Activated naive CD4-positive, alpha-beta T cell treated with anti-CD3 and anti-CD28 coated beads, Interleukin-2, amount 50 U/mL, for 72 hours (primary cell): ENCODE measurements around the gene DMKN. TPM values are rescaled to one million over a fixed set of nuclear protein-coding genes. Genes with fewer than 3 reads are reported as not detected.

Experiments
- ATAC-seq, 2 donors: fragments of 150-1000 bp; cut with Tn5 transposase; 2 replicates each; pipeline ENCODE4 v1.10.0; 2021; ENCODE audit warnings: mild to moderate bottlenecking in 2 of 2, moderate library complexity in 2 of 2
- DNase-seq, 2 donors: peaks; one replicate each; pipeline ENCODE4 v3.0.0; 2021 to 2022; ENCODE audit warnings: low spot score in 2 of 2
- H3K27ac Mint-ChIP-seq, 2 donors: one replicate each; pipeline ENCODE4 v1.8.0; 2022; ENCODE audit warnings: mild to moderate bottlenecking in 2 of 2, mixed read lengths in 2 of 2
- H3K36me3 Mint-ChIP-seq, 2 donors: one replicate each; pipeline ENCODE4 v1.8.0; 2022; ENCODE audit warnings: mixed read lengths in 2 of 2
- H3K9me3 Mint-ChIP-seq, 2 donors: one replicate each; pipeline ENCODE4 v1.8.0; 2022; ENCODE audit warnings: mixed read lengths in 2 of 2
- total RNA-seq, 2 donors: library from RNA; stranded (reverse); gene quantifications; one replicate each; pipeline ENCODE4 v1.2.3, GENCODE V29; 2022

DMKN gene
- total RNA-seq, 2 donors from 2014 or later: 0.46 to 3.6 TPM

GRCh38 chr19:35534803-35535480 is 21.5 kb upstream of the DMKN start:
- DNase-seq: no peak
- no peaks in the 10 kb centered on the region for H3K36me3 Mint-ChIP-seq
- H3K9me3 Mint-ChIP-seq: no peaks in the 10 kb centered on the region
- H3K27ac Mint-ChIP-seq: no peak overlapping the region
- ATAC-seq: peak in 1 of 2 donors; percentile 24

DNA sequence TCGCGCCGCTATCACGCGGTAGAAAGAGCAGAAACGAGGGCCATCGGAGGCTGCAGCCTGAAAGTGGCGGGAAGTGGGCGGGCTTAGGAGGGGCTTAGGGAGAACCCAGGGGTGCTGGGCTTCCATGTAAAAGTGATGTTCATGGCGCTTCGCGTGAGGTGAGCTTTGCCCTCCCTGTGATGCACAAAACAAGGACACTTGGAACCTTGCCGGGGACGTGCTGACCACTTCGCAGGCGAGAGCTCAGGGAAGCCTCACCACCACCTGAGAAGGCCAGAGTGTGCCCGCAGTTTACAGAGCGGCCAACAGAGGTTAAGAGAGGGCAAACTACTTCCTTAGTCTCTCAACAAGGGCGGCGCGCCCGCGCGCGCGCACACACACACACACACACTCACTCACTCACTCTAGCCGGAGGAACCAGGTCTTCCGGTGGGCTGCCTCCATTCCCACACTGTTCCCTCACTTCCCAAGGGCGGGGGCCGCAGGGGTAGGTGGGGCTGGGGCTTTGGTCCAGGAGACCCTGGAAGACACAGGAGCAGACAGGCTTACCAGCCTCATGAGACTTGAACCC is 20.5 kb upstream of the DMKN start:
- ATAC-seq (peak; percentile 75 to 82), DNase-seq (peak in 1 of 2 donors; percentile 36)
- H3K27ac Mint-ChIP-seq: peak overlapping the region in 1 of 2 donors; percentile 42
- no peaks in the 10 kb centered on the region for H3K9me3 Mint-ChIP-seq
- H3K36me3 Mint-ChIP-seq: no peaks in the 10 kb centered on the region

GRCh38 chr19:35533201-35533821 is 19.9 kb upstream of the DMKN start, which contains the start of gene GAPDHS:
GAPDHS (plus strand) TSS chr19:35533456; CDS start chr19:35533528, 72 bp downstream.
- H3K27ac Mint-ChIP-seq: peak within 1 kb of the TSS in 1 of 2 donors; percentile 42

GRCh38 chr19:35531291-35531690 is 17.8 kb upstream of the DMKN start:
- DNase-seq: no peak
- Mint-ChIP-seq H3K27ac (peak overlapping the region in 1 of 2 donors; percentile 70), H3K9me3 (no peaks in the 10 kb centered on the region), H3K36me3 (no peaks in the 10 kb centered on the region)
- no peak for ATAC-seq

More at GRCh38 chr19:35533201-35533821, 19.9 kb upstream of the DMKN start, which contains the start of gene GAPDHS:
- DNase-seq (no peak), ATAC-seq (peak; percentile 12 to 13)
- H3K36me3 Mint-ChIP-seq: no peaks in the 10 kb centered on the region
- no peaks in the 10 kb centered on the region for H3K9me3 Mint-ChIP-seq

DNA sequence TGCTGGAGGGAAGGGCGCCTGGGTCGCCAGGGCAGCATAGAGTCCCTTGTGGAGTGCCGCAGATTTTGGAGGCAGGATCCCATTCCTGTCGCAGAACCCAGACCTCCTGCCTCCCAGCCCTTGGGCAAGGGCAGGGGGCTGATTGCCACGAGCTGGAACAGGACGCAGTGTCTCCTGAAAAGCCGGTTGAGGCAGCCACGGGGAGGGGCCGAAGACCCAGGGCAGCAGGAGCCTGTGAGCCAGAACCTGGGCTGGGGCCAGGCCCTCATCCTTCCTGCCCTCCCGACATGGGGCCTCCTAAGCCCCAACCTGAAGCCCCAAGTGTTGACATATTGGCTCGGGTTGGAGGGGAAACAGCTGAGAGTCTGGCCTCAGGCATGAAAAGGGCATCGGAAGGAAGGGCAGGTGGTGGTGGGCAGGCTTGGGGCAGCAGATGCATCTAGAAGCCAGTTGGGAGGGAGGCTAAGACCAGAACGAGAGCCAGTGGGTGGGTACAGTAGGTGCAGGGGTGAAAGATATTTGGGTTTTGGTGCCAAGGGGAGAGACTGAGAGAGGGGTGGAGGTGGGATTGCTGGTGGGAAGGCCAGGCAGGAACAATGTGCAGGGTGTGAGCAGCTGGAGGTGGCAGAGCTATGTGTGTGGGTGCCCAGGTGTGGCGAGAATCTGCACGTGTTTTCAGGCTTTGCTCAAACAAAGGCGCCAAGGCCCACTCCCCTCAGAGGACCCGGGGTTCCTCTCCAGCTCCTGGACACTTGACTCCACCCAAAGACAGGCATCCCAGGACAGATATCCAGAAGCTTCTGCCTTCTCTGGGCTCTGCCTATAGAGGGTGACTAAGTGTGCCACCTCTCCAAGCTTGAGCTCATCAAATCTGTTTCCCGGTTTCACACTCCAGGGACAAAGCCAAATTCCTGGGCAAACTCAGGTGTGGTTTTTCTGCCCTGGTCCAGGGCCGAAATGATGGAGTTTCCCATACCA is 16.1 kb upstream of the DMKN start:
- DNase-seq (no peak), ATAC-seq (no peak)
- Mint-ChIP-seq H3K27ac (no peak overlapping the region), H3K36me3 (no peaks in the 10 kb centered on the region), H3K9me3 (no peaks in the 10 kb centered on the region)

GRCh38 chr19:35528218-35529038 is 15.0 kb upstream of the DMKN start, which contains the start of gene SBSN:
SBSN (minus strand) TSS chr19:35528311; CDS start chr19:35528281, 30 bp downstream.
- no peak for ATAC-seq

DNA sequence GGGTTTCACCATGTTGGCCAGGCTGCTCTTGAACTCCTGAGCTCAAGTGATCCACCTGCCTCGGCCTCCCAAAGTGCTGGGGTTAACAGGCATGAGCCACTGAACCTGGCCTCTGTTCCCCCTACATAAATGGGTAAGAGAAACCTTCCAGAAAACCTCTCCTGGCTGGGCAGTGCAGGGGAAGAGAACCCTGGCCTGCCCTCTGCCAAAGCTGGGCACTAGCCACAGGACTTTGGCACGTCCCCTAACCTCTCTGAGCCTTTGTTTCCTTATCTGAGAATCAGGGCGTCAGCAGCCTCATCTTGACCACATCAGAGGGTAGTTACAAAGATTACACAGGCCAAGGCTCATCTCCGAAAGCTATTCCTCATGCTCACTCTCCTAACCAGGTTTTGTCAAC is 12.4 kb upstream of the DMKN start:
- H3K9me3 Mint-ChIP-seq: no peaks in the 10 kb centered on the region
- H3K27ac Mint-ChIP-seq: no peak overlapping the region
- ATAC-seq (no peak), DNase-seq (no peak)
- no peaks in the 10 kb centered on the region for H3K36me3 Mint-ChIP-seq

More at GRCh38 chr19:35528218-35529038, 15.0 kb upstream of the DMKN start, which contains the start of gene SBSN:
- H3K27ac Mint-ChIP-seq: peak within 1 kb of the TSS; percentile 3 to 17
- no peak for DNase-seq
- no peaks in the 10 kb centered on the region for H3K36me3 Mint-ChIP-seq
- no peaks in the 10 kb centered on the region for H3K9me3 Mint-ChIP-seq

GRCh38 chr19:35524181-35524837 is 10.9 kb upstream of the DMKN start:
- DNase-seq: no peak
- no peak for ATAC-seq
- H3K9me3 Mint-ChIP-seq: no peaks in the 10 kb centered on the region
- H3K27ac Mint-ChIP-seq: no peak overlapping the region
- no peaks in the 10 kb centered on the region for H3K36me3 Mint-ChIP-seq

DNA sequence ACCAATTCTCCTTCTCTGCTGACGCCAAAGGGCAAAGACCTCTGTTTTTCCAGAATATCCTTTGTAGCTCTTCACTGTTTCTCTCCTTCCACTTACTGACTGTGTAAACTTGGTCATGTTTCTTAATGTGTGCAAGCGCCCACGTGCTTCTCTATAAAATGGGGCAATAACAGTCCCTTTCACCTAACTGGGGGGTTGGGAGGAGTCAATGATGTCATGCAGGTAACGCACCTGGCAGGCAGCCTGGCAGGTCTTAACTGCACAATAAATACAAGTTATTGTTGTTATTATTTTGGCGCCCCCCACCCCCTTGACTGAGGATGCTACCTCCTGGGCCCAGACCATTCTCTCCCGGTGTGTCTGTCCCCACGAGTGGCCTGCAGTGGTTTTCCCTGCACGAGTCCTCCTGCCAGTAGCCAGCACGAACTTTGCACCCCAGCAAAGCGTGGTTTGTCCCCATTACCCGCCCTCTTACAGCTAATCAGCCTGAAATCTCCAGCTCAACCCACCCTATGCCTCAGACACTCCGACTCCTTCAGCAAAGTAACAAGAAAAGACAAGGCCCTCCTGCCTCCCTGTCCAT is 9.4 kb upstream of the DMKN start:
- DNase-seq: no peak
- no peak for ATAC-seq
- Mint-ChIP-seq H3K36me3 (no peaks in the 10 kb centered on the region), H3K27ac (no peak overlapping the region), H3K9me3 (no peaks in the 10 kb centered on the region)

DNA sequence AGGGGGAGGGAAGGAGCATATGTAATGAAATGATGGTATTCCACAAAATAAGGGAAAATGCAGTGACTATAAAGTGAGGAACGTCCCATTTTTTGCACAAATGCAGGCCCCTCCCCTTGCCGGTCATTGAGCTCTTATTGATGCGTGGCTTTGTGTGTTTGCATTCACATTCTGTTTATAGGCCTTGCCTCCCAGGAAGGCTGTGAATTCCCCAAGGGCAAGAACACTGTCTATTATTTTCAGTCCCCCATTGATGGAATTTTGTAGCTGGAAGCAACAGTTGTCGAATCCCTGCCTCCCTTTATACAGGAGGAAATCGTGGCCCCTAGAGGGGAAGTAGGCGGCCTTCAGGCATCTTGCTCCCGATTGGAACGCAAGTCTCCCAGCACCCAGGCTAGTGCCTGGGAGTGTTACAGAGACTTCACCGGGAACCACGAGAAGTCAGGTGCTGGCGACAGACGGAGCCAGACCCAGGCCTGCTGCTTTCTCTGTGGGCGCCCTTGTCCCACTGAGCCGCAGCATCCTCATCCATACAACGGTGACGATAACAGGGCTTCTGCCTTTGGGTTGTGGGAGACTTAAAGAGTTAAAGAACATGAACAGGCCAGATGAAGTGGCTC is 7.8 kb upstream of the DMKN start:
- DNase-seq (no peak), ATAC-seq (no peak)
- Mint-ChIP-seq H3K27ac (no peak overlapping the region), H3K36me3 (no peaks in the 10 kb centered on the region), H3K9me3 (no peaks in the 10 kb centered on the region)

DNA sequence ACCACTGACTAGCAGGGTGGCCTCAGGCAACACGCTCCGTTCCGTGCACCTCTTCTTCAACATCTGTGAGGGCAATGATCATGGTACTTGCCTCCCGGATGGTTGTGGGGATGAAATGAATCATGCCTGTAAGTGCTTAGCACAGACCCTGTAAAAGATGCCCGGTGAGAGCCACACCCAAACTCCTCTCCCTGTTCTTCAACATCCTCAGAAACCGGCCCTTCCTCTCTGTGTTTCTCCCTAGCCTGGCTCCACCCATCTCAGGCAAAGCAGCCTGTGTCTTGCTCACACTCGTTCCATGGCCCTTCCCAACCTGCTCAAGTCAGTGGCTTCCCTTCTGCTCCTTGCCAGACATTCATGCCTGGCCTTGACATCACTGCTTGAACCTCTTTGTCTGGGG is 5.8 kb upstream of the DMKN start:
- Mint-ChIP-seq H3K36me3 (no peaks in the 10 kb centered on the region), H3K27ac (no peak overlapping the region), H3K9me3 (no peaks in the 10 kb centered on the region)
- DNase-seq: no peak
- ATAC-seq: no peak

GRCh38 chr19:35518313-35518712 is 4.9 kb upstream of the DMKN start:
- no peaks in the 10 kb centered on the region for H3K9me3 Mint-ChIP-seq
- no peak for DNase-seq
- ATAC-seq: no peak
- H3K27ac Mint-ChIP-seq: no peak overlapping the region
- H3K36me3 Mint-ChIP-seq: no peaks in the 10 kb centered on the region

GRCh38 chr19:35517342-35517741 is 3.9 kb upstream of the DMKN start:
- H3K36me3 Mint-ChIP-seq: no peaks in the 10 kb centered on the region
- H3K27ac Mint-ChIP-seq: no peak overlapping the region
- DNase-seq: no peak
- no peaks in the 10 kb centered on the region for H3K9me3 Mint-ChIP-seq
- ATAC-seq: no peak

DNA sequence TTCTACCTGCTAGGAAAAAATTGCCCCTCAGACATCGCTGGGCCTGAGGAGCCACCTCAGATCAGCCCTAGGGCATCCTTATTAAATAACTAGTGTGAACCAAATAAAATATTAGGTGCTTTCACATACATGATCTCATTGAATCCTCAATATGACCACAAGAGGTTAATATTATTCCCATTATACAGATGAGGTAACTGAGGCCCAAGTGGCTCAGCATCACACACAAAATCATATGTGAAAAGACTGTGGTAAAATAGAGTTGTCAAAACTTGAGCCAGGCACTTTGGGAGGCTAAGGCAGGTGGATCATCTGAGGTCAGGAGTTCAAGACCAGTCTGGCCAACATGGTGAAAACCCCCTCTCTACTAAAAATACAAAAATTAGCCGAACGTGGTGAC is 2.9 kb upstream of the DMKN start:
- ATAC-seq: no peak
- no peak for DNase-seq
- H3K27ac Mint-ChIP-seq: no peak overlapping the region
- H3K9me3 Mint-ChIP-seq: no peaks in the 10 kb centered on the region
- no peaks in the 10 kb centered on the region for H3K36me3 Mint-ChIP-seq
